HCT116 (cell line): Measurements from ENCODE around the gene AGBL1.

Experiments
- CTCF ChIP-seq, 3 experiments: fragments of 200-600 bp in 1 of 3; sonication (generic) in 1 of 3; IDR thresholded peaks in 2 of 3; conservative IDR thresholded peaks in 1 of 3; 2 replicates each; pipeline ENCODE4 v1.5.1; 2012 to 2017; ENCODE audit warnings: low read depth in 2 of 3, low read length in 2 of 3, antibody characterized with exemption in 1 of 3, borderline replicate concordance in 1 of 3, control low read depth in 1 of 3, mild to moderate bottlenecking in 1 of 3, mixed read lengths in 1 of 3, mixed run types in 1 of 3, moderate library complexity in 1 of 3; ENCODE audit not compliant: insufficient read depth in 1 of 3
- EGR1 ChIP-seq: IDR thresholded peaks from 2 replicates; pipeline ENCODE4 v1.6.1; 2012; ENCODE audit warnings: low read depth
- JUND ChIP-seq: IDR thresholded peaks from 2 replicates; pipeline ENCODE4 v1.6.1; 2012
- POLR2A ChIP-seq: IDR thresholded peaks from 2 replicates; pipeline ENCODE4 v1.7.0; 2011; ENCODE audit warnings: borderline replicate concordance; ENCODE audit not compliant: insufficient read depth, insufficient read length; ENCODE audit errors: extremely low read depth
- POLR2AphosphoS5 ChIP-seq: IDR thresholded peaks from 2 replicates; pipeline ENCODE4 v1.6.1; 2011; ENCODE audit warnings: mild to moderate bottlenecking, low read depth, low read length, moderate library complexity
- SP1 ChIP-seq: IDR thresholded peaks from 2 replicates; pipeline ENCODE4 v1.6.1; 2012; ENCODE audit warnings: low read depth
- ZNF274 ChIP-seq: fragments of 200-500 bp; sonication (Bioruptor generic); IDR thresholded peaks from 2 replicates; pipeline ENCODE4 v1.6.1; 2014; ENCODE audit warnings: mild to moderate bottlenecking, low read depth, low read length, inconsistent platforms

GRCh38 chr15:86568378-86568777, 488.7 kb downstream of the AGBL1 start:
- TF ChIP-seq CTCF (IDR thresholded peaks at IDR 0.05 in 2 of 3, conservative IDR thresholded peaks at IDR 0.05 in 1 of 3; ENCODE audit: borderline replicate concordance in 1 of 3, insufficient read depth in 1 of 3, low read depth in 2 of 3, low read length in 2 of 3) (no peak), POLR2AphosphoS5 (no peak), ZNF274 (no peak), POLR2A (no peak), EGR1 (no peak), SP1 (no peak), JUND (no peak)
